ENCODE results near the gene BMP2K. TPM values are rescaled to one million over a fixed set of nuclear protein-coding genes. Genes with fewer than 3 reads are reported as not detected.

Gene BMP2K
- total RNA-seq, 2 donors from 2014 or later, result 7.9 to 11.0 TPM

GRCh38 chr4:78754872-78755271, 21.3 kb upstream of the BMP2K start:
- Mint-ChIP-seq H3K4me1 (ENCODE audit: low read depth in 2 of 2) (no peaks in the 10 kb centered on the region), H3K4me3 (no peak overlapping the region), H3K36me3 (no peaks in the 10 kb centered on the region), H3K9me3 (no peaks in the 10 kb centered on the region), H3K27me3 (peaks cover 3 to 15% of the 10 kb centered on the region in 2 donors), H3K27ac (no peak overlapping the region)
- no peak for ATAC-seq
- DNase-seq (ENCODE audit: low spot score), result no peak

GRCh38 chr4:78756137-78756536, 20.0 kb upstream of the BMP2K start:
- no peaks in the 10 kb centered on the region for H3K9me3 Mint-ChIP-seq
- ATAC-seq (no peak), DNase-seq (ENCODE audit: low spot score) (no peak)
- H3K27ac Mint-ChIP-seq, result no peak overlapping the region
- peaks cover 6 to 15% of the 10 kb centered on the region in 2 donors for H3K27me3 Mint-ChIP-seq
- no peaks in the 10 kb centered on the region for H3K4me1 Mint-ChIP-seq (ENCODE audit: low read depth in 2 of 2)
- no peak overlapping the region for H3K4me3 Mint-ChIP-seq
- H3K36me3 Mint-ChIP-seq, result no peaks in the 10 kb centered on the region

- H3K4me3 Mint-ChIP-seq, result no peak overlapping the region
- H3K27ac Mint-ChIP-seq, result no peak overlapping the region
- H3K9me3 Mint-ChIP-seq, result no peaks in the 10 kb centered on the region
- H3K4me1 Mint-ChIP-seq (ENCODE audit: low read depth in 2 of 2), result no peaks in the 10 kb centered on the region
- no peaks in the 10 kb centered on the region for H3K36me3 Mint-ChIP-seq
- DNase-seq (ENCODE audit: low spot score) (no peak), ATAC-seq (no peak)
- peaks cover 8 to 15% of the 10 kb centered on the region in 2 donors for H3K27me3 Mint-ChIP-seq
Observed at GRCh38 chr4:78756776-78757175, 19.4 kb upstream of the BMP2K start.

GRCh38 chr4:78757574-78757973, 18.6 kb upstream of the BMP2K start:
- no peak for ATAC-seq
- no peaks in the 10 kb centered on the region for H3K36me3 Mint-ChIP-seq
- no peaks in the 10 kb centered on the region for H3K4me1 Mint-ChIP-seq (ENCODE audit: low read depth in 2 of 2)
- H3K27ac Mint-ChIP-seq, result no peak overlapping the region
- no peak for DNase-seq (ENCODE audit: low spot score)
- H3K4me3 Mint-ChIP-seq, result no peak overlapping the region
- peaks cover 9 to 15% of the 10 kb centered on the region in 2 donors for H3K27me3 Mint-ChIP-seq
- H3K9me3 Mint-ChIP-seq, result no peaks in the 10 kb centered on the region

GRCh38 chr4:78758085-78758484, 18.1 kb upstream of the BMP2K start:
- Mint-ChIP-seq H3K4me3 (no peak overlapping the region), H3K36me3 (no peaks in the 10 kb centered on the region), H3K27me3 (peaks cover 9 to 15% of the 10 kb centered on the region in 2 donors), H3K9me3 (no peaks in the 10 kb centered on the region), H3K27ac (no peak overlapping the region), H3K4me1 (ENCODE audit: low read depth in 2 of 2) (no peaks in the 10 kb centered on the region)
- ATAC-seq, result no peak
- no peak for DNase-seq (ENCODE audit: low spot score)

GRCh38 chr4:78762529-78762928, 13.6 kb upstream of the BMP2K start:
- peaks cover 14% of the 10 kb centered on the region in 2 donors for H3K27me3 Mint-ChIP-seq
- H3K36me3 Mint-ChIP-seq, result no peaks in the 10 kb centered on the region
- no peak for ATAC-seq
- no peaks in the 10 kb centered on the region for H3K4me1 Mint-ChIP-seq (ENCODE audit: low read depth in 2 of 2)
- DNase-seq (ENCODE audit: low spot score), result no peak
- H3K4me3 Mint-ChIP-seq, result no peak overlapping the region
- no peaks in the 10 kb centered on the region for H3K9me3 Mint-ChIP-seq
- H3K27ac Mint-ChIP-seq, result no peak overlapping the region

GRCh38 chr4:78763251-78763650, 12.9 kb upstream of the BMP2K start:
- no peak overlapping the region for H3K4me3 Mint-ChIP-seq

GRCh38 chr4:78763763-78764387, 12.3 kb upstream of the BMP2K start:
- Mint-ChIP-seq H3K36me3 (no peaks in the 10 kb centered on the region), H3K27me3 (peaks cover 12 to 20% of the 10 kb centered on the region in 2 donors), H3K9me3 (no peaks in the 10 kb centered on the region), H3K27ac (no peak overlapping the region), H3K4me1 (ENCODE audit: low read depth in 2 of 2) (no peaks in the 10 kb centered on the region), H3K4me3 (no peak overlapping the region)
- ATAC-seq (no peak), DNase-seq (ENCODE audit: low spot score) (no peak)

More at GRCh38 chr4:78763251-78763650, 12.9 kb upstream of the BMP2K start:
- H3K4me1 Mint-ChIP-seq (ENCODE audit: low read depth in 2 of 2), result no peaks in the 10 kb centered on the region
- ATAC-seq, result no peak
- no peak overlapping the region for H3K27ac Mint-ChIP-seq
- H3K36me3 Mint-ChIP-seq, result no peaks in the 10 kb centered on the region
- no peak for DNase-seq (ENCODE audit: low spot score)
- no peaks in the 10 kb centered on the region for H3K9me3 Mint-ChIP-seq
- H3K27me3 Mint-ChIP-seq, result peaks cover 12 to 16% of the 10 kb centered on the region in 2 donors

- Mint-ChIP-seq H3K9me3 (no peaks in the 10 kb centered on the region), H3K27ac (no peak overlapping the region), H3K4me3 (no peak overlapping the region), H3K4me1 (ENCODE audit: low read depth in 2 of 2) (no peaks in the 10 kb centered on the region), H3K36me3 (no peaks in the 10 kb centered on the region), H3K27me3 (peaks cover 12 to 20% of the 10 kb centered on the region in 2 donors)
- ATAC-seq (no peak), DNase-seq (ENCODE audit: low spot score) (no peak)
Observed at GRCh38 chr4:78764498-78764961, 11.6 kb upstream of the BMP2K start.

- H3K27ac Mint-ChIP-seq, result no peak overlapping the region
- H3K27me3 Mint-ChIP-seq, result peaks cover 10 to 20% of the 10 kb centered on the region in 2 donors
- H3K36me3 Mint-ChIP-seq, result no peaks in the 10 kb centered on the region
- H3K4me3 Mint-ChIP-seq, result no peak overlapping the region
- no peak for DNase-seq (ENCODE audit: low spot score)
- no peak for ATAC-seq
- no peaks in the 10 kb centered on the region for H3K4me1 Mint-ChIP-seq (ENCODE audit: low read depth in 2 of 2)
- no peaks in the 10 kb centered on the region for H3K9me3 Mint-ChIP-seq
Observed at GRCh38 chr4:78765432-78766006, 10.6 kb upstream of the BMP2K start.

GRCh38 chr4:78766026-78766425, 10.1 kb upstream of the BMP2K start:
- Mint-ChIP-seq H3K9me3 (no peaks in the 10 kb centered on the region), H3K27ac (no peak overlapping the region), H3K36me3 (no peaks in the 10 kb centered on the region), H3K4me3 (no peak overlapping the region), H3K27me3 (peaks cover 9 to 20% of the 10 kb centered on the region in 2 donors), H3K4me1 (ENCODE audit: low read depth in 2 of 2) (no peaks in the 10 kb centered on the region)
- DNase-seq (ENCODE audit: low spot score), result no peak
- no peak for ATAC-seq

GRCh38 chr4:78766650-78767049, 9.5 kb upstream of the BMP2K start:
- DNase-seq (ENCODE audit: low spot score) (no peak), ATAC-seq (no peak)
- no peaks in the 10 kb centered on the region for H3K36me3 Mint-ChIP-seq
- H3K4me1 Mint-ChIP-seq (ENCODE audit: low read depth in 2 of 2), result no peaks in the 10 kb centered on the region
- H3K9me3 Mint-ChIP-seq, result no peaks in the 10 kb centered on the region
- no peak overlapping the region for H3K27ac Mint-ChIP-seq
- H3K4me3 Mint-ChIP-seq, result no peak overlapping the region
- H3K27me3 Mint-ChIP-seq, result peaks cover 9 to 20% of the 10 kb centered on the region in 2 donors

GRCh38 chr4:78767350-78767749, 8.8 kb upstream of the BMP2K start:
- H3K36me3 Mint-ChIP-seq, result no peaks in the 10 kb centered on the region
- H3K27ac Mint-ChIP-seq, result no peak overlapping the region
- no peak for ATAC-seq

GRCh38 chr4:78768452-78769180, 7.5 kb upstream of the BMP2K start:
- ATAC-seq (peak in 1 of 2 donors; percentile 51), DNase-seq (ENCODE audit: low spot score) (no peak)
- Mint-ChIP-seq H3K27ac (no peak overlapping the region), H3K36me3 (no peaks in the 10 kb centered on the region), H3K9me3 (no peaks in the 10 kb centered on the region), H3K4me3 (no peak overlapping the region), H3K4me1 (ENCODE audit: low read depth in 2 of 2) (no peaks in the 10 kb centered on the region), H3K27me3 (peaks cover 6 to 20% of the 10 kb centered on the region in 2 donors)

More at GRCh38 chr4:78767350-78767749, 8.8 kb upstream of the BMP2K start:
- DNase-seq (ENCODE audit: low spot score), result no peak
- H3K4me1 Mint-ChIP-seq (ENCODE audit: low read depth in 2 of 2), result no peaks in the 10 kb centered on the region
- H3K27me3 Mint-ChIP-seq, result peaks cover 6 to 20% of the 10 kb centered on the region in 2 donors
- H3K9me3 Mint-ChIP-seq, result no peaks in the 10 kb centered on the region
- no peak overlapping the region for H3K4me3 Mint-ChIP-seq

Measured in natural killer cell treated with Interleukin-12 subunit alpha and Interleukin-12 subunit beta and Interleukin-15 and Interleukin-18, amount 100 ng/mL, for 72 hours (primary cell).